ENCODE results near the gene UCN.

- no peak for TF ChIP-seq CTCF (conservative IDR thresholded peaks at IDR 0.05; ENCODE audit: low read depth, low read length)
- TF ChIP-seq RAD21 (IDR thresholded peaks at IDR 0.05; ENCODE audit: low read length): no peak
- TF ChIP-seq USF2 (IDR thresholded peaks at IDR 0.05; ENCODE audit: low read depth, low read length): no peak
- TF ChIP-seq POLR2A (IDR thresholded peaks at IDR 0.05; ENCODE audit: low read depth, low read length): no peak
Observed at GRCh38 chr2:27354597-27354927, 46.3 kb upstream of the UCN start.

Data from IMR-90 (cell line).